Neural cell (in vitro differentiated cells): ENCODE results near the gene UGT3A1. TPM values are rescaled to one million over a fixed set of nuclear protein-coding genes. Genes with fewer than 3 reads are reported as not detected.

ENCODE experiments used
- H2AFZ ChIP-seq: fragments of 200-600, 300-800 bp; sonication (generic), shearing (Covaris generic); 2 replicates; pipeline ENCODE4 v1.6.0; 2014; ENCODE audit warnings: low read depth, mild to moderate bottlenecking, antibody characterized with exemption, low read length, moderate library complexity
- H3F3A ChIP-seq: fragments of 200-600 bp; shearing (Covaris generic); 2 replicates; pipeline ENCODE4 v1.6.1; 2016; ENCODE audit warnings: mild to moderate bottlenecking, moderate library complexity, mixed read lengths, antibody characterized with exemption, low read length; ENCODE audit not compliant: insufficient read depth, poor library complexity, severe bottlenecking
- H3K27ac ChIP-seq: fragments of 200-600, 300-800 bp; sonication (generic), shearing (Covaris generic); 2 replicates; pipeline ENCODE4 v1.5.1; 2014; ENCODE audit warnings: mild to moderate bottlenecking, low read length, moderate library complexity
- H3K27me3 ChIP-seq: fragments of 300-800, 200-600 bp; sonication (generic), shearing (Covaris generic); 2 replicates; pipeline ENCODE4 v1.6.0; 2014; ENCODE audit warnings: mild to moderate bottlenecking, low read depth, low read length, moderate library complexity; ENCODE audit not compliant: insufficient read depth
- H3K36me3 ChIP-seq: fragments of 300-800, 200-600 bp; sonication (generic), shearing (Covaris generic); 2 replicates; pipeline ENCODE4 v1.5.1; 2014; ENCODE audit warnings: mild to moderate bottlenecking, antibody characterized with exemption, low read length, moderate library complexity; ENCODE audit not compliant: insufficient read depth
- H3K4me2 ChIP-seq: fragments of 300-800, 200-600 bp; sonication (generic), shearing (Covaris generic); 2 replicates; pipeline ENCODE4 v1.6.0; 2014; ENCODE audit warnings: mild to moderate bottlenecking, low read length
- H3K4me3 ChIP-seq: fragments of 300-800, 200-600 bp; sonication (generic), shearing (Covaris generic); 2 replicates; pipeline ENCODE4 v1.5.1; 2014; ENCODE audit warnings: mild to moderate bottlenecking, low read length, moderate library complexity
- H3K79me2 ChIP-seq: fragments of 200-600 bp; shearing (Covaris generic); replicated peaks from 2 replicates; pipeline ENCODE4 v1.6.0; 2014; ENCODE audit warnings: mild to moderate bottlenecking, low read length, moderate library complexity; ENCODE audit not compliant: insufficient read depth
- H3K9ac ChIP-seq: fragments of 300-800, 200-600 bp; sonication (generic), shearing (Covaris generic); 2 replicates; pipeline ENCODE4 v1.6.1; 2016; ENCODE audit warnings: mild to moderate bottlenecking, low read length, mixed read lengths
- H3K9me2 ChIP-seq: fragments of 200-600 bp; shearing (Covaris generic); 2 replicates; pipeline ENCODE4 v1.6.1; 2016; ENCODE audit warnings: mild to moderate bottlenecking, low read length, mixed read lengths; ENCODE audit not compliant: insufficient read depth
- H3K9me3 ChIP-seq: fragments of 200-600, 300-800 bp; sonication (generic), shearing (Covaris generic); 2 replicates; pipeline ENCODE4 v1.6.1; 2016; ENCODE audit warnings: mild to moderate bottlenecking, mixed run types, low read length, moderate library complexity, mixed read lengths
- H4K20me1 ChIP-seq: fragments of 200-600 bp; shearing (Covaris generic); 2 replicates; pipeline ENCODE4 v1.6.1; 2016; ENCODE audit warnings: mild to moderate bottlenecking, mixed run types; ENCODE audit not compliant: insufficient read depth
- CTCF ChIP-seq: fragments of 450-650 bp; IDR thresholded peaks from 2 replicates; pipeline ENCODE4 v1.5.1; 2014; ENCODE audit warnings: antibody characterized with exemption, mild to moderate bottlenecking, moderate library complexity; ENCODE audit not compliant: poor library complexity, severe bottlenecking
- EP300 ChIP-seq: fragments of 450-650 bp; conservative IDR thresholded peaks from 2 replicates; pipeline ENCODE4 v1.6.1; 2014; ENCODE audit warnings: antibody characterized with exemption, mild to moderate bottlenecking, moderate library complexity; ENCODE audit not compliant: poor library complexity, severe bottlenecking
- EZH2 ChIP-seq: fragments of 200-600, 300-800 bp; shearing (Covaris generic), sonication (generic); IDR thresholded peaks from 2 replicates; pipeline ENCODE4 v1.6.1; 2014; ENCODE audit warnings: antibody characterized with exemption, low read length, borderline replicate concordance, mild to moderate bottlenecking; ENCODE audit not compliant: insufficient read depth, poor library complexity, severe bottlenecking
- MXI1 ChIP-seq: fragments of 450-650 bp; conservative IDR thresholded peaks from 2 replicates; pipeline ENCODE4 v1.6.1; 2014; ENCODE audit warnings: antibody characterized with exemption, mild to moderate bottlenecking; ENCODE audit not compliant: poor library complexity, severe bottlenecking
- POLR2AphosphoS5 ChIP-seq: IDR thresholded peaks from 2 replicates; pipeline ENCODE4 v1.6.1; 2012
- RAD21 ChIP-seq: fragments of 450-650 bp; conservative IDR thresholded peaks from 2 replicates; pipeline ENCODE4 v1.6.1; 2014; ENCODE audit warnings: antibody characterized with exemption, mild to moderate bottlenecking, moderate library complexity
- REST ChIP-seq: IDR thresholded peaks from 2 replicates; pipeline ENCODE4 v1.6.1; 2012; ENCODE audit warnings: borderline replicate concordance
- SMC3 ChIP-seq: fragments of 450-650 bp; conservative IDR thresholded peaks from 2 replicates; pipeline ENCODE4 v1.6.1; 2014; ENCODE audit warnings: antibody characterized with exemption, mild to moderate bottlenecking, moderate library complexity; ENCODE audit not compliant: poor library complexity
- TAF1 ChIP-seq: IDR thresholded peaks from 2 replicates; pipeline ENCODE4 v1.6.1; 2012; ENCODE audit warnings: low read depth
- polyA plus RNA-seq: library from polyadenylated mRNA; depleted of rRNA; stranded (reverse); fragments of >200 nt; gene quantifications from 2 replicates; pipeline ENCODE4 v1.2.3, GENCODE V29; 2014

The UGT3A1 gene
- polyA plus RNA-seq, 1 donor from 2014 or later: not detected

GRCh38 chr5:35924122-35924949 is 66.9 kb downstream of the UGT3A1 start:
- Histone ChIP-seq H3K9ac (no peak overlapping the region), H3K27ac (no peak overlapping the region), H3K36me3 (no peaks in the 10 kb centered on the region), H3K4me3 (no peak overlapping the region), H3F3A (no peaks in the 10 kb centered on the region), H3K9me3 (no peaks in the 10 kb centered on the region), H4K20me1 (no peaks in the 10 kb centered on the region), H3K4me2 (no peak overlapping the region), H2AFZ (no peak overlapping the region), H3K9me2 (no peaks in the 10 kb centered on the region), H3K27me3 (no peaks in the 10 kb centered on the region), H3K79me2 (no peaks in the 10 kb centered on the region)
- TF ChIP-seq POLR2AphosphoS5: no peak
- TF ChIP-seq RAD21: no peak
- no peak for TF ChIP-seq REST
- no peak for TF ChIP-seq EZH2
- no peak for TF ChIP-seq EP300
- no peak for TF ChIP-seq CTCF

- no peaks in the 10 kb centered on the region for H4K20me1 ChIP-seq
- no peaks in the 10 kb centered on the region for H3K79me2 ChIP-seq
- H3K9me3 ChIP-seq: no peaks in the 10 kb centered on the region
- no peak overlapping the region for H3K27ac ChIP-seq
- no peaks in the 10 kb centered on the region for H3K36me3 ChIP-seq
- H3K27me3 ChIP-seq: no peaks in the 10 kb centered on the region
- TF ChIP-seq SMC3 (no peak), CTCF (no peak), REST (no peak), EP300 (no peak), EZH2 (no peak), RAD21 (no peak), TAF1 (no peak), POLR2AphosphoS5 (no peak), MXI1 (no peak)
- no peaks in the 10 kb centered on the region for H3K9me2 ChIP-seq
- no peak overlapping the region for H3K9ac ChIP-seq
- no peak overlapping the region for H2AFZ ChIP-seq
- H3K4me3 ChIP-seq: no peak overlapping the region
- H3K4me2 ChIP-seq: no peak overlapping the region
- no peaks in the 10 kb centered on the region for H3F3A ChIP-seq
Observed at GRCh38 chr5:35922468-35922867, 68.7 kb downstream of the UGT3A1 start.
